Activated CD8-positive, alpha-beta memory T cell treated with anti-CD3 and anti-CD28 coated beads, Interleukin-2, amount 50 U/mL, for 24 hours (primary cell): ENCODE data around the gene GATA6.
"Not testable (repeated sequence)": the region's sequence is repeated elsewhere in the genome, so short reads cannot be mapped to it uniquely, and the experiment has no call there.

ENCODE experiments used
- DNase-seq: peaks from one replicate; pipeline ENCODE4 v3.0.0-alpha.2; 2020; ENCODE audit errors: extremely low read depth

GATA6 gene

GRCh38 chr18:22204996-22205395 is 35.6 kb downstream of the GATA6 start:
- no peak for DNase-seq

- DNase-seq: no peak
These were observed 37.8 kb downstream of the GATA6 start for GRCh38 chr18:22207021-22207758.

GRCh38 chr18:22210311-22210754 is 40.9 kb downstream of the GATA6 start:
- no peak for DNase-seq

- no peak for DNase-seq
These were observed 42.3 kb downstream of the GATA6 start for GRCh38 chr18:22211657-22212056.

- no peak for DNase-seq
These were observed 44.1 kb downstream of the GATA6 start for GRCh38 chr18:22213333-22213973.

GRCh38 chr18:22214731-22215528 is 45.5 kb downstream of the GATA6 start:
- DNase-seq: no peak

GRCh38 chr18:22218835-22219234 is 49.4 kb downstream of the GATA6 start:
- no peak for DNase-seq

- DNase-seq: no peak
These were observed 50.4 kb downstream of the GATA6 start for GRCh38 chr18:22219568-22220355.

GRCh38 chr18:22220585-22220984 is 51.2 kb downstream of the GATA6 start:
- DNase-seq: not testable (repeated sequence)

GRCh38 chr18:22221350-22221749 is 52.0 kb downstream of the GATA6 start:
- no peak for DNase-seq

- DNase-seq: no peak
These were observed 54.0 kb downstream of the GATA6 start for GRCh38 chr18:22223254-22223964.

- DNase-seq: no peak
These were observed 54.6 kb downstream of the GATA6 start for GRCh38 chr18:22223965-22224322.

GRCh38 chr18:22224339-22224738 is 55.0 kb downstream of the GATA6 start:
- no peak for DNase-seq

GRCh38 chr18:22226801-22227200 is 57.4 kb downstream of the GATA6 start:
- no peak for DNase-seq

- DNase-seq: no peak
These were observed 59.6 kb downstream of the GATA6 start for GRCh38 chr18:22228976-22229375.

- no peak for DNase-seq
These were observed 60.2 kb downstream of the GATA6 start for GRCh38 chr18:22229456-22230124.

GRCh38 chr18:22230471-22230945 is 61.1 kb downstream of the GATA6 start:
- DNase-seq: no peak

GRCh38 chr18:22233266-22233665 is 63.9 kb downstream of the GATA6 start:
- no peak for DNase-seq

GRCh38 chr18:22238036-22238435 is 68.6 kb downstream of the GATA6 start:
- no peak for DNase-seq

GRCh38 chr18:22238681-22239080 is 69.3 kb downstream of the GATA6 start:
- DNase-seq: no peak
